Activated CD8-positive, alpha-beta T cell treated with anti-CD3 and anti-CD28 coated beads for 36 hours (primary cell): ENCODE measurements around the gene PERCC1. TPM values are rescaled to one million over a fixed set of nuclear protein-coding genes. Genes with fewer than 3 reads are reported as not detected.

ENCODE experiments used
- ATAC-seq: fragments of 200-7000 bp; cut with Tn5 transposase; one replicate; pipeline ENCODE4 v1.10.0; 2021; ENCODE audit warnings: mild to moderate bottlenecking, moderate library complexity
- CTCF ChIA-PET: fragments of 350-600 bp; sonication (Branson Sonifier 250); formaldehyde crosslinking; loops from one replicate; lab custom pipeline; 2021; ENCODE audit warnings: antibody characterized with exemption; lab: Charles Lee
- POLR2A ChIA-PET: fragments of 350-600 bp; sonication (Branson Sonifier 250); formaldehyde crosslinking; loops from one replicate; lab custom pipeline; 2021; ENCODE audit warnings: antibody characterized with exemption; lab: Charles Lee
- DNase-seq: peaks from one replicate; pipeline ENCODE4 v3.0.0-alpha.2; 2020
- H3K27ac Mint-ChIP-seq: one replicate; pipeline ENCODE4 v1.8.0; 2021; ENCODE audit warnings: mild to moderate bottlenecking, mixed read lengths
- H3K27me3 Mint-ChIP-seq: one replicate; pipeline ENCODE4 v1.8.0; 2021; ENCODE audit warnings: mixed read lengths
- H3K36me3 Mint-ChIP-seq: one replicate; pipeline ENCODE4 v1.8.0; 2021; ENCODE audit warnings: low read depth, mixed read lengths
- H3K4me1 Mint-ChIP-seq: one replicate; pipeline ENCODE4 v1.8.0; 2021; ENCODE audit warnings: low read depth, mixed read lengths
- H3K4me3 Mint-ChIP-seq: one replicate; pipeline ENCODE4 v1.8.0; 2021; ENCODE audit warnings: mild to moderate bottlenecking, moderate library complexity, mixed read lengths
- H3K9me3 Mint-ChIP-seq: one replicate; pipeline ENCODE4 v1.8.0; 2021; ENCODE audit warnings: mixed read lengths
- intact Hi-C: fragments of 100-400 bp; cut with micrococcal nuclease; formaldehyde crosslinking; loops from one replicate; pipeline ENCODE4 v1.10.0; 2022
- total RNA-seq, 2 experiments: library from RNA; stranded (reverse); gene quantifications; one replicate each; pipeline ENCODE4 v1.2.3, GENCODE V29; 2021
- TF ChIP-seq, protein P1 (sequence below): fragments of 200-600 bp; IDR thresholded peaks from one replicate; pipeline ENCODE4 v1.8.0; 2022; ENCODE audit warnings: antibody characterized with exemption, mild to moderate bottlenecking

The PERCC1 gene
- total RNA-seq, 2 experiments from 2014 or later, result 0.29 TPM; not detected in 1

DNA sequence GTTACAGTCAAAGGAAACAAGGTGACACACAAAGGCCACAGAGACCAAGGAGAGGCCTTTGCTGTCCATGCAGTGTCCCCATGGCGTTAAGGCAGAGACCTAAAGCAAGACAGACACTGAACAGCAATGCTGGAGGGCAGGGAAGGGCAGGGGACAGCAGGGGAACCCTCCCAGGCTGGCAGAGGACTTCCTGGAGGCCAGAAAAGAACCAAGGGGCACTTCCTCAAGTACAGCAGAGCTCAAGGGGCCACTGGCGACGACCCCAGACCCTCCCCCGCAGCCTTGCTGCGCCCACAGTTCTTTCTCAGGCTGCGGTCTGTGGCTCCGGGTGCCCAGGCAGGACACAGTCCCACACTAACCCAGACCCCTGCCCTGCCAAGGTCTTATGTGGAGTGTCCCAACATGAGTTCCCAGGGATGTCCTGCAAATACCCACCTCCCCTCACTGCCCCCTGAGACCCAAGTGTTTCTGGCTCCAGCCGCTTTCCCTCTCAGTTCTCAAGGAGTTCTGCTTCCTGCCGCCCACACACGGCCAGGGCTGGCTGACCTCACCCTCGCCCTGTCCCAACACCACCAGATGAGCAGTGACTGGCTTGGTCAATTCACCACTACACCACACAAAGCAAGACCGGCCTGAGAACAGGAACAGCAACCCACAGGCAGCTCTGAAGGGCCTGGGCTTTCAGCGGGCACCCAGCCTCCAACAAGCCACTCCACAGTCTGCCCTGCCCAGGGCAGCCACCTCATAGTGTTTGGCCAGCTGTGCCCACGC, 39.8 kb downstream of the PERCC1 start:
- ATAC-seq (no peak), DNase-seq (no peak)
- CTCF ChIA-PET, result interaction anchor here (1.4 kb wide), 1 partner anchor 235 kb away, joined by 3 read pairs; the partner anchor contains the start of gene MAPK8IP3
- peaks cover 2% of the 10 kb centered on the region for H3K36me3 Mint-ChIP-seq
- H3K27me3 Mint-ChIP-seq, result no peaks in the 10 kb centered on the region
- POLR2A ChIA-PET, result interaction anchor here (1.3 to 1.9 kb wide), 2 partner anchors 10 to 50 kb away, joined by 4 to 5 read pairs; partner anchors contain the start of gene UQCC4
- peaks cover 35% of the 10 kb centered on the region for H3K4me1 Mint-ChIP-seq
- intact Hi-C loops, result no loop called here
- TF ChIP-seq, protein P1, sequence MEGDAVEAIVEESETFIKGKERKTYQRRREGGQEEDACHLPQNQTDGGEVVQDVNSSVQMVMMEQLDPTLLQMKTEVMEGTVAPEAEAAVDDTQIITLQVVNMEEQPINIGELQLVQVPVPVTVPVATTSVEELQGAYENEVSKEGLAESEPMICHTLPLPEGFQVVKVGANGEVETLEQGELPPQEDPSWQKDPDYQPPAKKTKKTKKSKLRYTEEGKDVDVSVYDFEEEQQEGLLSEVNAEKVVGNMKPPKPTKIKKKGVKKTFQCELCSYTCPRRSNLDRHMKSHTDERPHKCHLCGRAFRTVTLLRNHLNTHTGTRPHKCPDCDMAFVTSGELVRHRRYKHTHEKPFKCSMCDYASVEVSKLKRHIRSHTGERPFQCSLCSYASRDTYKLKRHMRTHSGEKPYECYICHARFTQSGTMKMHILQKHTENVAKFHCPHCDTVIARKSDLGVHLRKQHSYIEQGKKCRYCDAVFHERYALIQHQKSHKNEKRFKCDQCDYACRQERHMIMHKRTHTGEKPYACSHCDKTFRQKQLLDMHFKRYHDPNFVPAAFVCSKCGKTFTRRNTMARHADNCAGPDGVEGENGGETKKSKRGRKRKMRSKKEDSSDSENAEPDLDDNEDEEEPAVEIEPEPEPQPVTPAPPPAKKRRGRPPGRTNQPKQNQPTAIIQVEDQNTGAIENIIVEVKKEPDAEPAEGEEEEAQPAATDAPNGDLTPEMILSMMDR, result no peak
- no peaks in the 10 kb centered on the region for H3K9me3 Mint-ChIP-seq
- H3K27ac Mint-ChIP-seq, result peak overlapping the region; percentile 10
- H3K4me3 Mint-ChIP-seq, result no peak overlapping the region

DNA sequence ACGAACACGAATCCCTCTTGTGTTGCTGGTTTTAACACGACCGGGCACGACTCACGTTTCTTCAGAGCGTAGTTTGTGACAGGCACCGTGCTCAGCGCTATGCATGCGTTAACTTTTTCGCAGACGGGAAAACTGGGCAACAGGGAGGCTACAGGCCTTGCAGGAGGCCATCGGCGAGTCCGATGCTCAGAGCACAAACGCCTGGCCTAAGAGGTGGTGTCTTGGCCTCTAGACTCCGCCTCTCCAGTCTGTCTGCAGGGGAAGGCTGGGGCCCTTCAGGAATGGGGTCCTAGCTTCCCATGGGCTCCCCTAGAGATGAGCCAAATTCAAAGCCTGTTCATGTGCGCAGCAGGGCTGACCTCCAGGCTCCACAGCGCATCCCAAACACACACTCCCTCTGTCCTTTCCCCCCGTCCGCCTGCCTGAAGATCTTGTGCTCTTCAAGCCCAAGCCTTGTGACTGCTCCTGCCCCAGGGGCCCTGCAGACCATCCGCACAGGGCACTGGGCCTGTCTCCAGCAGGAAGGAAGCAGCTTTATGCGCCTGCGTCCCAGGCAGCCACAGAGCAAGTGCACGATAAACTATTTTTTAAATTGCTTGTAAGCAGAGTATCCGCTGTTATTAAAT, 40.8 kb downstream of the PERCC1 start:
- TF ChIP-seq, protein P1, result no peak
- peaks cover 38% of the 10 kb centered on the region for H3K4me1 Mint-ChIP-seq
- peaks cover 2% of the 10 kb centered on the region for H3K36me3 Mint-ChIP-seq
- no peaks in the 10 kb centered on the region for H3K9me3 Mint-ChIP-seq
- ChIA-PET POLR2A (interaction anchor here (1.3 to 1.9 kb wide), 2 partner anchors 45 to 51 kb away, joined by 3 to 5 read pairs; partner anchors contain the start of gene UQCC4), CTCF (interaction anchor here (1.0 to 1.4 kb wide), 2 partner anchors 234 to 458 kb away, joined by 3 to 4 read pairs; partner anchors contain the start of gene MAPK8IP3)
- ATAC-seq, result no peak
- no peaks in the 10 kb centered on the region for H3K27me3 Mint-ChIP-seq
- DNase-seq, result no peak
- H3K27ac Mint-ChIP-seq, result no peak overlapping the region
- H3K4me3 Mint-ChIP-seq, result no peak overlapping the region
- intact Hi-C loops, result no loop called here

DNA sequence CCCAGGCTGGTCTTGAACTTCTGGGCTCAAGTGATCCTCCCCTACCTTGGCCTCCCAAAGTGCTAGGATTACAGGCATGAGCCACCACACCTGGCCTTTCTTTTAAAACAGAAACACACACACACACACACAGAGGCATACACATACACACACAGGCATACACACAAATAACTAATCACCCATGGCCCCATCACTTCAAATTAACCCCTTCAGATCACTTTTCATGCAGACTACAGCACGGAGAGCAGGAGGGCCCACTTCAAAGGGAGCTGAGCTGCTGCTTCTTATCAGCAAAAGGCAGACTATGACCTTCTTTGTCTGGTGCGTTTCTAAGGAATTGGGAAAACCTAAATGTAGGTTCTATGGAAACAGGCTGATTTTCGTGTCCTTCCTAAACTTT, 42.1 kb downstream of the PERCC1 start:
- H3K4me1 Mint-ChIP-seq, result peaks cover 38% of the 10 kb centered on the region
- DNase-seq (no peak), ATAC-seq (no peak)
- intact Hi-C loops, result no loop called here
- H3K4me3 Mint-ChIP-seq, result peak overlapping the region; percentile 45
- H3K36me3 Mint-ChIP-seq, result no peaks in the 10 kb centered on the region
- no peaks in the 10 kb centered on the region for H3K27me3 Mint-ChIP-seq
- CTCF ChIA-PET, result interaction anchor here (0.6 kb wide), 1 partner anchor 52 kb away, joined by 3 read pairs; no protein-coding TSS in a partner anchor
- POLR2A ChIA-PET, result no interaction called here
- no peak overlapping the region for H3K27ac Mint-ChIP-seq
- no peaks in the 10 kb centered on the region for H3K9me3 Mint-ChIP-seq
- TF ChIP-seq, protein P1, result no peak

DNA sequence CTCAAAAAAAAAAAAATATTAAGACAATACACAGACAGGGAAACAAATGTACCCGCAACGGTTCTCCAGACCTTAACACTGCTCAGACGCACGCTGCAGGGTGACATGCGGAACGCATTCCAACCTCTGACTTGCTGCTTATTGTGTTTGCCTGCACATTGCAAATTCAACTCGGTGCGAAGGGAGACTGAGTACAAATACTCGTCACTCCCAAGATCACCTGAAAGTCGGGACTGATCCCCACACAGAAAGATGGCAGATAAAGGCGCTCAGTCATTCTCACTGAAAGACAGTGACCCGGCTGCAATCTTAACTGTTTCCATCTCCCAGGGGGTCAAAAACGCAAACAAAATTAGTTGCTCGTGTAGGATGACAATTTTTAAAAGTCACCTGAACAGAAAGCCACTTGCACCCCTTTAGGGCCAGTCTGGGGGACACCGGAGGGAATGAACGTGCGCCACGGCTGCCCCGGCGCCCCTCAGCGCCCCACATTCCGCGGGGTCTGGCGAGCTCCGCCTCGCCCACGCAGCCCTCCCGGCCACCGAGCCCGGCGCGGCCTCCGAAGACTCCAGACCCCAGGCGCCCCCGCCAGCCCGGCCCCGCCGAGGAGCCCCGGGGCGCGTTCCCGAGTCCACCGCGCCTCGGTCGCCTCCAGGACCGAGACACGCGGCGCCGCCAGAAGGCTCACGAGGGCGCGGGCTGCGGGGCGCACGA, 43.4 kb downstream of the PERCC1 start:
- Mint-ChIP-seq H3K27me3 (no peaks in the 10 kb centered on the region), H3K4me3 (peak overlapping the region; percentile 76), H3K9me3 (no peaks in the 10 kb centered on the region), H3K36me3 (no peaks in the 10 kb centered on the region), H3K4me1 (peaks cover 38% of the 10 kb centered on the region), H3K27ac (peak overlapping the region; percentile 27)
- ChIA-PET POLR2A (no interaction called here), CTCF (no interaction called here)
- TF ChIP-seq, protein P1, result no peak
- DNase-seq (no peak), ATAC-seq (no peak)
- intact Hi-C loops, result no loop called here
